Left ventricle myocardium inferior (tissue), 1 donor: ENCODE measurements around the gene APPL2. TPM values are rescaled to one million over a fixed set of nuclear protein-coding genes. Genes with fewer than 3 reads are reported as not detected.

Experiments
- DNase-seq: peaks from one replicate; pipeline ENCODE4 v3.0.0-alpha.2; 2020
- H3K27ac ChIP-seq: fragments of 200-600 bp; replicated peaks from 2 replicates; pipeline ENCODE4 v1.8.0; 2021
- H3K27me3 ChIP-seq: fragments of 200-600 bp; 2 replicates; pipeline ENCODE4 v1.8.0; 2021; ENCODE audit warnings: low read depth
- H3K36me3 ChIP-seq: fragments of 200-600 bp; 2 replicates; pipeline ENCODE4 v1.8.0; 2021
- H3K4me1 ChIP-seq: fragments of 200-600 bp; 2 replicates; pipeline ENCODE4 v1.8.0; 2021
- H3K4me3 ChIP-seq: fragments of 200-600 bp; 2 replicates; pipeline ENCODE4 v1.8.0; 2021; ENCODE audit warnings: mild to moderate bottlenecking, moderate library complexity
- H3K9me3 ChIP-seq: fragments of 200-600 bp; replicated peaks from 2 replicates; pipeline ENCODE4 v1.8.0; 2021
- CTCF ChIP-seq: fragments of 200-600 bp; IDR thresholded peaks from 2 replicates; pipeline ENCODE4 v1.8.0; 2021; ENCODE audit warnings: antibody characterized with exemption, mild to moderate bottlenecking, borderline replicate concordance
- intact Hi-C: fragments of 100-400 bp; cut with micrococcal nuclease; formaldehyde crosslinking; loops from one replicate; pipeline ENCODE4 v1.11.0; 2022
- total RNA-seq: library from RNA; stranded (reverse); fragmentation: NEBNext Ultra II Directional; extraction: Animal tissue kit (Norgen Biotek cat#: 25700); gene quantifications from one replicate; pipeline ENCODE4 v1.2.1, GENCODE V29; 2021
- donor health status: DM: no; HTN: yes; CAD: no; lungs with severe emphysema.

The APPL2 gene
- total RNA-seq, 1 donor from 2014 or later = 19.8 TPM

- no peaks in the 10 kb centered on the region for H3K27me3 ChIP-seq
- H3K27ac ChIP-seq = no peak overlapping the region
- H3K4me1 ChIP-seq = no peaks in the 10 kb centered on the region
- H3K9me3 ChIP-seq = no peaks in the 10 kb centered on the region
- H3K36me3 ChIP-seq = peaks cover 82% of the 10 kb centered on the region
- DNase-seq = no peak
- intact Hi-C loops = no loop called here
- TF ChIP-seq CTCF = no peak
- H3K4me3 ChIP-seq = no peak overlapping the region
These were observed 68.6 kb downstream of the APPL2 start for GRCh38 chr12:105167346-105167745.

GRCh38 chr12:105166736-105167135 is 69.2 kb downstream of the APPL2 start:
- peaks cover 84% of the 10 kb centered on the region for H3K36me3 ChIP-seq
- TF ChIP-seq CTCF = no peak
- no peak overlapping the region for H3K4me3 ChIP-seq
- no peaks in the 10 kb centered on the region for H3K27me3 ChIP-seq
- no peak overlapping the region for H3K27ac ChIP-seq
- no peaks in the 10 kb centered on the region for H3K9me3 ChIP-seq
- intact Hi-C loops = no loop called here
- H3K4me1 ChIP-seq = no peaks in the 10 kb centered on the region
- DNase-seq = no peak

GRCh38 chr12:105164068-105164467 is 71.9 kb downstream of the APPL2 start:
- H3K4me3 ChIP-seq = no peak overlapping the region
- H3K9me3 ChIP-seq = no peaks in the 10 kb centered on the region
- H3K4me1 ChIP-seq = no peaks in the 10 kb centered on the region
- TF ChIP-seq CTCF = no peak
- H3K27me3 ChIP-seq = no peaks in the 10 kb centered on the region
- H3K36me3 ChIP-seq = peaks cover 96% of the 10 kb centered on the region
- intact Hi-C loops = no loop called here
- no peak for DNase-seq
- no peak overlapping the region for H3K27ac ChIP-seq

- no peak for TF ChIP-seq CTCF
- Histone ChIP-seq H3K36me3 (peaks cover 96% of the 10 kb centered on the region), H3K4me3 (no peak overlapping the region), H3K9me3 (no peaks in the 10 kb centered on the region), H3K27ac (no peak overlapping the region), H3K4me1 (no peaks in the 10 kb centered on the region), H3K27me3 (no peaks in the 10 kb centered on the region)
- DNase-seq = no peak
- intact Hi-C loops = no loop called here
These were observed 73.8 kb downstream of the APPL2 start for GRCh38 chr12:105162174-105162573.

GRCh38 chr12:105158876-105159275 is 77.1 kb downstream of the APPL2 start:
- Histone ChIP-seq H3K27ac (no peak overlapping the region), H3K27me3 (no peaks in the 10 kb centered on the region), H3K4me1 (no peaks in the 10 kb centered on the region), H3K9me3 (no peaks in the 10 kb centered on the region), H3K36me3 (peaks cover 87% of the 10 kb centered on the region), H3K4me3 (no peak overlapping the region)
- no peak for DNase-seq
- intact Hi-C loops = no loop called here
- TF ChIP-seq CTCF = no peak

GRCh38 chr12:105157606-105158005 is 78.4 kb downstream of the APPL2 start:
- intact Hi-C loops = no loop called here
- Histone ChIP-seq H3K4me3 (no peak overlapping the region), H3K27ac (no peak overlapping the region), H3K36me3 (peaks cover 87% of the 10 kb centered on the region), H3K4me1 (no peaks in the 10 kb centered on the region), H3K27me3 (no peaks in the 10 kb centered on the region), H3K9me3 (no peaks in the 10 kb centered on the region)
- TF ChIP-seq CTCF = no peak
- DNase-seq = no peak
